Tibial artery (tissue), 4 donors: ENCODE data around the gene DIPK1B.
A peak's percentile ranks its signal among the peaks of the same experiment; 100 is the strongest.

Source experiments
- DNase-seq, 2 donors: peaks; one replicate each; pipeline ENCODE4 v3.0.0-alpha.2; 2019
- H3K27ac ChIP-seq, 2 donors: fragments of 200-600 bp; sonication (generic) in 1 of 2; 1 replicate in 1 of 2; 2 replicates in 1 of 2; pipeline ENCODE4 v1.5.1; 2018 to 2019; ENCODE audit warnings: mild to moderate bottlenecking in 1 of 2
- H3K27me3 ChIP-seq, 2 donors: fragments of 200-600 bp; sonication (generic) in 1 of 2; one replicate each; pipeline versions ENCODE4 v1.5.1 to v1.6.0; 2016 to 2019
- H3K36me3 ChIP-seq, 3 donors: fragments of 200-600 bp; sonication (generic) in 2 of 3; one replicate each; pipeline ENCODE4 v1.5.1; 2016 to 2019; ENCODE audit warnings: mild to moderate bottlenecking in 2 of 3
- H3K4me1 ChIP-seq, 4 donors: fragments of 200-600 bp; sonication (generic) in 2 of 4; 1 replicate in 3 of 4; 2 replicates in 1 of 4; pipeline ENCODE4 v1.5.1; 2016 to 2019
- H3K4me3 ChIP-seq, 2 donors: fragments of 200-600 bp; sonication (generic) in 1 of 2; 1 replicate in 1 of 2; 2 replicates in 1 of 2; pipeline ENCODE4 v1.5.1; 2018 to 2019; ENCODE audit warnings: mild to moderate bottlenecking in 2 of 2
- H3K9me3 ChIP-seq, 3 donors: fragments of 200-600 bp; sonication (generic) in 1 of 3; one replicate each; pipeline ENCODE4 v1.5.1; 2016 to 2019
- CTCF ChIP-seq, 2 experiments: fragments of 200-600 bp in 1 of 2; fragments of 450-650 bp in 1 of 2; IDR thresholded peaks; one replicate each; pipeline ENCODE4 v1.5.1; 2017 to 2019; ENCODE audit warnings: antibody characterized with exemption in 2 of 2, mild to moderate bottlenecking in 1 of 2, moderate library complexity in 1 of 2
- intact Hi-C: fragments of 100-400 bp; cut with DNase I; formaldehyde crosslinking; loops from one replicate; pipeline ENCODE4 v1.15.0; 2023; ENCODE audit warnings: low total_unique reads

DIPK1B gene

GRCh38 chr9:136726118-136726517 lies 13.7 kb downstream of the DIPK1B start:
- no peaks in the 10 kb centered on the region for H3K9me3 ChIP-seq
- intact Hi-C loops = no loop called here
- peaks cover 0 to 40% (median 27%) of the 10 kb centered on the region in 4 donors for H3K4me1 ChIP-seq
- TF ChIP-seq CTCF (IDR thresholded peaks at IDR 0.05) = no peak
- H3K36me3 ChIP-seq = peaks cover 35 to 56% (median 53%) of the 10 kb centered on the region in 3 donors
- DNase-seq = no peak
- H3K4me3 ChIP-seq = peak overlapping the region in 1 of 2 donors; percentile 79
- no peak overlapping the region for H3K27ac ChIP-seq
- no peaks in the 10 kb centered on the region for H3K27me3 ChIP-seq

GRCh38 chr9:136726631-136727191 lies 14.3 kb downstream of the DIPK1B start:
- peaks cover 0 to 39% (median 27%) of the 10 kb centered on the region in 4 donors for H3K4me1 ChIP-seq
- intact Hi-C loops = no loop called here
- H3K9me3 ChIP-seq = no peaks in the 10 kb centered on the region
- H3K27me3 ChIP-seq = no peaks in the 10 kb centered on the region
- no peak overlapping the region for H3K27ac ChIP-seq
- no peak for DNase-seq
- no peak for TF ChIP-seq CTCF (IDR thresholded peaks at IDR 0.05)
- peak overlapping the region; percentile 78 to 79 for H3K4me3 ChIP-seq
- peaks cover 35 to 52% (median 51%) of the 10 kb centered on the region in 3 donors for H3K36me3 ChIP-seq

GRCh38 chr9:136728080-136728547 lies 15.7 kb downstream of the DIPK1B start:
- Histone ChIP-seq H3K36me3 (peaks cover 27 to 38% (median 37%) of the 10 kb centered on the region in 3 donors), H3K27me3 (no peaks in the 10 kb centered on the region), H3K9me3 (no peaks in the 10 kb centered on the region), H3K4me1 (peaks cover 0 to 39% (median 27%) of the 10 kb centered on the region in 4 donors), H3K4me3 (peak overlapping the region; percentile 78 to 79), H3K27ac (peak overlapping the region; percentile 61 to 70)
- intact Hi-C loops = no loop called here
- DNase-seq = peak; percentile 85 to 92
- TF ChIP-seq CTCF (IDR thresholded peaks at IDR 0.05) = peak; percentile 82 to 94

- peak overlapping the region; percentile 61 to 65 for H3K27ac ChIP-seq
- peaks cover 22 to 32% (median 31%) of the 10 kb centered on the region in 3 donors for H3K36me3 ChIP-seq
- intact Hi-C loops = no loop called here
- H3K27me3 ChIP-seq = no peaks in the 10 kb centered on the region
- no peak for TF ChIP-seq CTCF (IDR thresholded peaks at IDR 0.05)
- DNase-seq = peak in 1 of 2 donors; percentile 67
- H3K4me1 ChIP-seq = peaks cover 0 to 39% (median 27%) of the 10 kb centered on the region in 4 donors
- peak overlapping the region; percentile 78 to 79 for H3K4me3 ChIP-seq
- H3K9me3 ChIP-seq = no peaks in the 10 kb centered on the region
Observed at GRCh38 chr9:136728548-136729123, 16.3 kb downstream of the DIPK1B start.

- intact Hi-C loops = no loop called here
- peaks cover 0 to 39% (median 27%) of the 10 kb centered on the region in 4 donors for H3K4me1 ChIP-seq
- H3K27ac ChIP-seq = peak overlapping the region in 1 of 2 donors; percentile 65
- H3K4me3 ChIP-seq = peak overlapping the region; percentile 78 to 79
- H3K36me3 ChIP-seq = peaks cover 17 to 27% (median 26%) of the 10 kb centered on the region in 3 donors
- H3K9me3 ChIP-seq = no peaks in the 10 kb centered on the region
- H3K27me3 ChIP-seq = no peaks in the 10 kb centered on the region
- no peak for TF ChIP-seq CTCF (IDR thresholded peaks at IDR 0.05)
- peak in 1 of 2 donors; percentile 62 for DNase-seq
Observed at GRCh38 chr9:136729144-136729543, 16.8 kb downstream of the DIPK1B start.
